ENCODE results near the gene TUBGCP6.

Gene TUBGCP6

DNA sequence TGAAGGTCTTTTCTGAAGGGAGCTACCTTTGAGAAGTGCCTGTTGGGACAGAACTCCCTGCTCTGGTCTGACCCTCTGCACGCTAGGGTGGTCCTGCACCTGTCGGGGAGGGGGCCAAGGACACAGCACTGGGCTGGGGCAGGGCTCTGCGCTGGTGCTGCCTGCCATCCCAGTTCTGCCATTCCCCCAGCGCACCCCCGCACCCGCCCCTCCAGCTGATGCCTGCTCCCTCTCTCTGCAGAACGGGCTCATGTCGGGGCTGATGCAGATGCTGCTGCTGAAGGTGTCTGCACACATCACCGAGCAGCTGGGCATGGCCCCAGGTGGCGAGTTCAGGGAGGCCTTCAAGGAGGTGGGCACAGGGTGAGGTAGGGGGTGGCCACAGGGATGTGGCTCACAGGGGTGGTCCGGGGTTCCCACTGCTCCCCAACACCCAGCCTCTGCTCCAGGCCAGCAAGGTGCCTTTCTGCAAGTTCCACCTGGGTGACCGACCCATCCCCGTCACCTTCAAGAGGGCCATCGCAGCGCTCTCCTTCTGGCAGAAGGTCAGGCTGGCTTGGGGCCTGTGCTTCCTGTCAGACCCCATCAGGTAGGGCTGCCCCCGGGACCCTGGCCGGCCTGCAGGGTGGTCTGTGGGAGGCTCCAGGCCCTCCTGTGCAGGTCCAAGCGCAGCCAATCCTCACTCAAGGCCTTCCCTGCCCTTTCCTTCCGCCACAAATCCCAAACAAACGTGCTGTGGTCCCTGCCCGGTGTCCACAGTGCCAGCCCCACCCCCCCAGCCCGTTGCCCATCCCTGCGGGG is 47.6 kb downstream of the TUBGCP6 start:
- H3K4me1 Mint-ChIP-seq (ENCODE audit: low read depth) = peaks cover 40% of the 10 kb centered on the region
- no peaks in the 10 kb centered on the region for H3K9me3 Mint-ChIP-seq
- peaks cover 79% of the 10 kb centered on the region for H3K36me3 Mint-ChIP-seq (ENCODE audit: low read depth)

DNA sequence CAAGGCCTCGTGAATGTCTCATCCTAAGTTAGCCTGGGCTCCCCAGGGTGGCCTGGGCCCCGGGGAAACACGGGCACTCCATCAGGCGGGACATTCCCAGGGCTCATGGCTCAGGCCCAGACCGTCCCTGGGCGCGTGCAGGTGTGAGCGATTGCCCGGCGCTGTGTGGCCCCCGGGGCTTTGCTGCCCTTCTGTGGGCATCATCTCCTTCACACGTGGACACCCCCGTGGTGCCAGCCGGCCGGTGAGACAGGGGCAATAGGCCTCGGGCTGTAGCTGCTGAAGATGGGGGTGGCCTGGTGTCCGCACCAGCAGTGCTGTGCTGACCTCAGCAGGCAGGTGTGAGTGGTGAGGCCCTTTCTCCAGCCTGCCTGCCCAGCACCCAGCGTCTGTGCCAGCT is 48.6 kb downstream of the TUBGCP6 start:
- Mint-ChIP-seq H3K27ac (peak overlapping the region; percentile 22), H3K27me3 (no peaks in the 10 kb centered on the region)

More for the DNA sequence above, 47.6 kb downstream of the TUBGCP6 start:
- Mint-ChIP-seq H3K27me3 (no peaks in the 10 kb centered on the region), H3K4me3 (no peak overlapping the region), H3K27ac (no peak overlapping the region)
- intact Hi-C loops (cut with micrococcal nuclease) = no loop called here

DNA sequence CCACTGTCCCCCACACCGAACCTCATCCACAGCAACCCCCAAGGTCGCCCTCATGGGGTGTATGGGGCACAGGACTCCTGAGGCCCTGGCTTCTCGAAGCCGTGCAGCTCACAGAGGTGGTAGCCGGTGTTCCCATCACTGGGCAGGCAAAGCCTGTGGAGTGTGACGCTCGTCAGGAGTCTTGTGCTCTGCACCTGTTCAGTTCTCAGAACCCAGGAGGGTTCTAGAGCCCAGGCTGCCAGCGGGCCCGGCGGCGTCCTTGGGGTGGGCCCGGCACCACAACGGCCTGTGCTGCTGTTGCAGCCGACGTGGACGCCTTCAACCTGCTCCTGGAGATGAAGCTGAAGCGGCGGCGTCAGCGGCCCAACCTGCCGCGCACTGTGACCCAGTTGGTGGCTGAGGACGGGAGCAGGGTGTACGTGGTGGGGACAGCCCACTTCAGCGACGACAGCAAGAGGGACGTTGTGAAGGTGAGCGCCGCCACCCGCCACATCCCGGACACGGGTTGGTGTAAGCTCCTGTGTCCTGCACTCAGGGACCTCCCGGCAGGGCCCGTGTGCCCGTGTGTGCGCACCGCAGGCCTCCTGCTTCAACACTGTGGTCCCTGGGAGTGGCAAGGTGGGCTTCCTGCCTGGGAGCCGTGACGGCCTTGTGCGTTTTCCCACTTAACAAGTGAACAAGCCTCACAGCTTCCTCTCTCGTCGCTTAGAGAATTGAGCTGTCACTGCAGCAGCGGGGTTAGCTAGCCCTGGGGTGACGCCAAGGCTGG is 50.6 kb downstream of the TUBGCP6 start:
- intact Hi-C loops (cut with micrococcal nuclease) = loop anchor here (5.0 kb wide), 1 partner anchor 47 kb away; no protein-coding TSS in a partner anchor
- peak overlapping the region; percentile 56 for H3K27ac Mint-ChIP-seq
- peaks cover 50% of the 10 kb centered on the region for H3K4me1 Mint-ChIP-seq (ENCODE audit: low read depth)
- H3K4me3 Mint-ChIP-seq = no peak overlapping the region
- H3K9me3 Mint-ChIP-seq = no peaks in the 10 kb centered on the region
- peaks cover 94% of the 10 kb centered on the region for H3K36me3 Mint-ChIP-seq (ENCODE audit: low read depth)
- H3K27me3 Mint-ChIP-seq = no peaks in the 10 kb centered on the region

More for the DNA sequence above, 48.6 kb downstream of the TUBGCP6 start:
- Mint-ChIP-seq H3K4me3 (no peak overlapping the region), H3K36me3 (ENCODE audit: low read depth) (peaks cover 88% of the 10 kb centered on the region), H3K4me1 (ENCODE audit: low read depth) (peaks cover 44% of the 10 kb centered on the region), H3K9me3 (no peaks in the 10 kb centered on the region)
- intact Hi-C loops (cut with micrococcal nuclease) = no loop called here

DNA sequence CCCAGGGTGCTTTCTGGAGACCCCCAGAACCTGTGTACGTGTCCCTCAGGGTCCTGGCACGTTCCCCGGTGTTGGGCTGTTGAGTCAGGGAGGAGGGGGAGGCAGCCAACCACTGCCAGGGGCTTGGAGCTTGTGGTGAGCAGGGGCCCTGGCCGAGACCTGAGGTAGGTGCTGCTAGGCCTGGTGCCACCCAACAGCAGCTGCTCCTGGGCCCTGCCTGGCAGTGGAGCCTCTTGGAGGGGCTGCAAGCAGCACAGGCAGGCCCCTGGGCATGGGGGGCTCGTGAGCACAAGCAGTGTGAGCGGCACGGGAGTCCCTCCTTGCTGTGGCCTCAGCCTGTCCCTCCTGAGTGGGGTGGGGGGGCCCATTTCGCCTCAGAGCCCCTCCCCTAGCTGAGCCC is 51.2 kb downstream of the TUBGCP6 start:
- H3K9me3 Mint-ChIP-seq = no peaks in the 10 kb centered on the region
- H3K4me3 Mint-ChIP-seq = no peak overlapping the region
- H3K36me3 Mint-ChIP-seq (ENCODE audit: low read depth) = peaks cover 94% of the 10 kb centered on the region
- intact Hi-C loops (cut with micrococcal nuclease) = loop anchor here (5.0 kb wide), 1 partner anchor 46 kb away; no protein-coding TSS in a partner anchor
- H3K27me3 Mint-ChIP-seq = no peaks in the 10 kb centered on the region
- H3K27ac Mint-ChIP-seq = peak overlapping the region; percentile 56
- peaks cover 55% of the 10 kb centered on the region for H3K4me1 Mint-ChIP-seq (ENCODE audit: low read depth)

DNA sequence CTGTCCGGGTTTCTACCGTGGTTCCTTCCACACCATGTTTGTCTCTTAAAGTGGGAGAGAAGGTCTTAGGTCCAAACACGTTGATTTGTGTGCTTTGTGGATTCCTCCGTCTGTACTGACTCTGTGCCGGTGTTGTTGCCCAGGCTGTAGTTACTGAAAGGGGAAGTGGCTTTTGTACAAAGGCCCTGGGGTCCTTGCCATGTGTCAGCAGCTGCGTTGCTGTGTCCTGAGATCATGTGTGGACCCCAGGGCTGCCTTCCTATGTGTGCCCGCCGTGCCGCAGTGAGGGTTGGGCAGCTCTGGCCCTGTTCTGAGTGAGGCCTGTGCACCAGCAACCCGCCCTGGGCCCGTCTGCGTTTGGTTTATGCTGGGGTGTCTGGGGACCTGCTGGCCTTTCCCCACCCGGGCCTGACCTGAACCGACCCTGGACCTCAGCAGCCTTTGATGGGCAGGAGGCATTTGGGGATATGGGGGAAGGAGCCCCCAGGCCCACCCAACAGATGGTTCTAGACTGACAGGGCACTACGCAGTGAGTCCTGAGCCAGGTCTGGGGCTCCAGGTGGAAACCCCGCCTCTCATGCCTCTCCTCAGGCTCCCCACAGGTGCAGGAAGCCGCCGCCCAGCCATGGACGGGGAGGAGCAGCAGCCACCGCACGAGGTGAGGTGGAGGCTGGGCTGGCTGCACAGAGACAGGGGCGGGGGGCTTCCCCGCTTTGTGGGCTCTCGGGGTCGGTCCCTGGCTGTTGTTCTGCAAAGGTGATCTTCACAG is 52.2 kb downstream of the TUBGCP6 start:
- peak overlapping the region; percentile 95 for H3K27ac Mint-ChIP-seq
- peaks cover 94% of the 10 kb centered on the region for H3K36me3 Mint-ChIP-seq (ENCODE audit: low read depth)
- H3K9me3 Mint-ChIP-seq = no peaks in the 10 kb centered on the region
- intact Hi-C loops (cut with micrococcal nuclease) = loop anchor here (5.0 kb wide), 1 partner anchor 45 kb away; no protein-coding TSS in a partner anchor
- peaks cover 65% of the 10 kb centered on the region for H3K4me1 Mint-ChIP-seq (ENCODE audit: low read depth)
- H3K27me3 Mint-ChIP-seq = no peaks in the 10 kb centered on the region
- peak overlapping the region; percentile 83 for H3K4me3 Mint-ChIP-seq

DNA sequence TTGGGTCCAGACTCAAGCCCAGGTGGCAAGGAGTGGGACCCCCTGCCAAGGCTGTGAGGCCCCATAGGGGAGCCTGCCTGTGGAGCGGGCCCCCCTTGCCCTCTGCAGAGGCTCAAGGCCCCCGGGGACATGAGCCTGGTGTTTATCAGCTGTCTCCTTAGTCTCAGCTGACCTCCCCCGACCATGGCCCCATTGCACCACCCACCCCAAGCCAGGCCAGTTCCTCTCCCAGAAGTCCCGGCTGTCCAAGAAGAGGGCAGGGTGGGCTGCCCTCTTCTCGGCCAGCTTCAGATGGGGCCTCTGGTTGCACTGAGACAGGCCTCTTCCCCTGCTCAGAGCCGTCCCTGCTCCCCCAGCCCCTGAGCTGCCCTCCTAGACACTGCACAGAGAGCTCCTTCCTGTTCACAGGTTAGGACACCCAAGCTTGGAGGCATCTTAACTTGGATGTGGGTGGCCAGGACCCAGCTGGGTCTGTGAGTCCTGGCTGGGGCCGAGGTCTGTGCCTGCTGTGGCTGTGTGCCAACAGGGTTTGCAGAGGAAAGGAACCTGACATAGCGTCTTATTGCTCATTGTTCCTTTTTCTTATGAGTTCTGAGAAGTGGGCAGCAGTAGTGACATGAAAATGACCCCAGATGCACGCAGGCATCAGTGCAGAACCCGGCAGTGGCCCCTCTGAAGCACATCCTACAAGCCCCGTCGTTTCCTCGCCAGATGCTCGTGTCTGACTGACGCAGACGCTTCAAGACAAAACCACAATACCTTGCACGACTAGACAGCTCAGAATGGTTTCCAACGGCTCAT is 53.7 kb downstream of the TUBGCP6 start:
- intact Hi-C loops (cut with micrococcal nuclease) = loop anchor here (5.0 kb wide), 1 partner anchor 44 kb away; no protein-coding TSS in a partner anchor
- peaks cover 89% of the 10 kb centered on the region for H3K36me3 Mint-ChIP-seq (ENCODE audit: low read depth)
- H3K4me1 Mint-ChIP-seq (ENCODE audit: low read depth) = peaks cover 76% of the 10 kb centered on the region
- peak overlapping the region; percentile 83 for H3K4me3 Mint-ChIP-seq
- no peaks in the 10 kb centered on the region for H3K27me3 Mint-ChIP-seq
- no peaks in the 10 kb centered on the region for H3K9me3 Mint-ChIP-seq
- H3K27ac Mint-ChIP-seq = peak overlapping the region; percentile 95

DNA sequence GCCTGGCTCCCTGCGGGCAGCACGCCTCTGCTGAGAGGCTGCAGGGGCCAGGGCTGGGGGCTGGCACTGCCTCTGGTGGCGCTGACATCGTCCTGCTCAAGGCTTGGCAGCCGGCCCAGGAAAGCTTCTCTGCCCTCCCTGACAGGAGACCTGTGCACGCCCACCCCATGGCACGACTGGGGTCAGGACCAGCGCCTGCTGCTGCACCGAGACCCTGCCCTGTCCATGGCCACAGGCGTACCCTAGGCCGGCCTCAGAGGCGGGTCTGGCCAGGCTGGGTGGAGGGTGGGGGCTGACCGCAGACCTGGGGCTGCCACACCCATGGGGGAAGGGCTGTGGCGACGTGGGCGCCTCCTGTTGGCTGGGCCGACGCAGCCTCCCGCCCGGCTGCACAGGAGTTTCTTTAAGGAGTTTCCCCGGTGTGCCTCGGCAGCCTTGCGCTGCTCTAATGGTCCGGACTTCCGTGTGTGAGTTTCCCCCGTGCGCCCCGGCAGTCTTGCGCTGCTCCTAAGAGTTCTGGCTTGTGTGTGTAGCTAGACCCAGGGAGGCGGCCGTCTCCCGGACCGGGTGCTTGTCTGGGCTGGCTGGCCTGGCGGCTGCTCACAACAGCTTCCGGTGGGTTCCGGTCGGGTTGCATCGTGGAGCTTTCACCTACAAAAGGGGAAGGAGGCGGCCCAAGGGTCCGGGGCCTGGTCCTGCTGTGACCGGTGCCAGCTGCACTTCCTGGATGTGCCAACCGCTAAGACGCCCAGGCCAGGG is 54.5 kb downstream of the TUBGCP6 start:
- peaks cover 81% of the 10 kb centered on the region for H3K36me3 Mint-ChIP-seq (ENCODE audit: low read depth)
- no peaks in the 10 kb centered on the region for H3K9me3 Mint-ChIP-seq
- intact Hi-C loops (cut with micrococcal nuclease) = loop anchor here (5.0 kb wide), 1 partner anchor 43 kb away; no protein-coding TSS in a partner anchor
- peak overlapping the region; percentile 95 for H3K27ac Mint-ChIP-seq
- H3K27me3 Mint-ChIP-seq = no peaks in the 10 kb centered on the region
- peaks cover 76% of the 10 kb centered on the region for H3K4me1 Mint-ChIP-seq (ENCODE audit: low read depth)
- H3K4me3 Mint-ChIP-seq = peak overlapping the region; percentile 83

DNA sequence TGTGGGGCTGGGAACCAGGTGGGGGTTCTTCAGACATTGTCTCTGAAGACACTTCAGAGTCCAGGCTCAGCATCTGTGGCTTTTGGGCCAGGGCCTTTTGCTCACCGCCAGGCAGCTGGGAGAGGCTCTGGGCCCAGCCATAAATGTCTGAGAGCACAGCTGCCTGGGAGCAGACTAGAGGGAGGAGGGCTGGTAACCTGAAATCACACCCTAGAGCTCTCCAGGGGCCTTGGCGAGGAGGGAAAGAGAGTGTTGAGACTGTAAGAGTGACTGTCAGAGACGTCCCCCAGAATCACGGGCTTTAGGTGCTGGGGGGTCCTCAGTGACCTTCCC is 55.0 kb downstream of the TUBGCP6 start:
- H3K27me3 Mint-ChIP-seq = no peaks in the 10 kb centered on the region
- H3K4me1 Mint-ChIP-seq (ENCODE audit: low read depth) = peaks cover 71% of the 10 kb centered on the region
- peak overlapping the region; percentile 83 for H3K4me3 Mint-ChIP-seq
- intact Hi-C loops (cut with micrococcal nuclease) = loop anchor here (5.0 kb wide), 1 partner anchor 43 kb away; no protein-coding TSS in a partner anchor
- no peaks in the 10 kb centered on the region for H3K9me3 Mint-ChIP-seq
- H3K27ac Mint-ChIP-seq = peak overlapping the region; percentile 95
- peaks cover 75% of the 10 kb centered on the region for H3K36me3 Mint-ChIP-seq (ENCODE audit: low read depth)

DNA sequence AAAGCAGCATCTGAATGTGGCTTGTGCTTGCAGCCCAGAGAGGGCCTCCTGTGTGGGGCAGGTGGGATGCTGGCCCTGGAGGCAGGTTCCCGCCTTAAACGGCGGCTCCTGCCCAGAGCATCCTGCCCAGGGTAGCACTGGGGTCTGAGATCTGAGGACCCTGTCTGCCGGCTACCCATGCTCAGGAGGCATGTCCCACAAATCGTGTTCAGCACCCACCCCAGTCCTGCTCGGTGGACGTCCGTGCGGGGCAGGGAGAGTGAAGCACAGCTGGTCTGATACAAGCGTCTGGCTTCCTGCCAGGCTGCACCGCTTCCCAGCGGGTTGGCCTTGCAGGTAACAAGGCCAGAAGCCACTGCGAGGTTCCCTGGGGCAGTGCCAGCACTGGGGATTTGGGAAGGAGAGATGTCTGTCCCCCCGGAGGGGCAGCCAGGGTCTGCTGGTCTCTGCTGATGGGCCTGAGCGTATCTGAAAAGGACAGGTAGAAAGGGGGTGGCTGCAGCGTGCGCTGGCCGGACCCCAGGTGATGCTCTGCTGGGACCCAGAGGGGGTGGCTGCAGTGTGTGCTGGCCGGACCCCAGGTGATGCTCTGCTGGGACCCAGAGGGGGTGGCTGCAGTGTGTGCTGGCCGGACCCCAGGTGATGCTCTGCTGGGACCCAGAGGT is 55.5 kb downstream of the TUBGCP6 start:
- peaks cover 72% of the 10 kb centered on the region for H3K4me1 Mint-ChIP-seq (ENCODE audit: low read depth)
- intact Hi-C loops (cut with micrococcal nuclease) = no loop called here
- peaks cover 70% of the 10 kb centered on the region for H3K36me3 Mint-ChIP-seq (ENCODE audit: low read depth)
- H3K9me3 Mint-ChIP-seq = no peaks in the 10 kb centered on the region
- no peaks in the 10 kb centered on the region for H3K27me3 Mint-ChIP-seq
- peak overlapping the region; percentile 57 for H3K4me3 Mint-ChIP-seq
- H3K27ac Mint-ChIP-seq = peak overlapping the region; percentile 95

DNA sequence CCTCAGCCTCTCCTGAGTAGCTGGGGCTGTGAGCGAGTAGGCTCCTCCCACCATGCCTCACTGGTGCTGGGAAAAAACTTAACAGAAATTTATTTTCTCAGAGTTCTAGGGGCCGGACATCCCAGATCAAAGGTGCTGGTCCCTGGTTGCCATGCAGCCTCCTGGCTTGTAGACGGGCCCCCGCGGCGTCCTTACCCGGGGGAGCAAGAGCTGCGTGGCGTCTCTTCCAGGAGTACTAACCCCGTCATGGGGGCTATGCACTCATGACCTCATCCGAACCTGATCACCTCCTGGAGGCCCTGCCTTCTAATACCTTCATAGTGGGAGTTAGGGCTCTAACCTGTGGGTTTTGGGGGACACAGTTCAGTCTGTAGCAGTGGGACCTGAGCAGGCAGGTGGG is 56.5 kb downstream of the TUBGCP6 start:
- Mint-ChIP-seq H3K27ac (no peak overlapping the region), H3K4me3 (no peak overlapping the region), H3K27me3 (no peaks in the 10 kb centered on the region), H3K36me3 (ENCODE audit: low read depth) (peaks cover 61% of the 10 kb centered on the region), H3K9me3 (no peaks in the 10 kb centered on the region), H3K4me1 (ENCODE audit: low read depth) (peaks cover 75% of the 10 kb centered on the region)
- intact Hi-C loops (cut with micrococcal nuclease) = no loop called here

DNA sequence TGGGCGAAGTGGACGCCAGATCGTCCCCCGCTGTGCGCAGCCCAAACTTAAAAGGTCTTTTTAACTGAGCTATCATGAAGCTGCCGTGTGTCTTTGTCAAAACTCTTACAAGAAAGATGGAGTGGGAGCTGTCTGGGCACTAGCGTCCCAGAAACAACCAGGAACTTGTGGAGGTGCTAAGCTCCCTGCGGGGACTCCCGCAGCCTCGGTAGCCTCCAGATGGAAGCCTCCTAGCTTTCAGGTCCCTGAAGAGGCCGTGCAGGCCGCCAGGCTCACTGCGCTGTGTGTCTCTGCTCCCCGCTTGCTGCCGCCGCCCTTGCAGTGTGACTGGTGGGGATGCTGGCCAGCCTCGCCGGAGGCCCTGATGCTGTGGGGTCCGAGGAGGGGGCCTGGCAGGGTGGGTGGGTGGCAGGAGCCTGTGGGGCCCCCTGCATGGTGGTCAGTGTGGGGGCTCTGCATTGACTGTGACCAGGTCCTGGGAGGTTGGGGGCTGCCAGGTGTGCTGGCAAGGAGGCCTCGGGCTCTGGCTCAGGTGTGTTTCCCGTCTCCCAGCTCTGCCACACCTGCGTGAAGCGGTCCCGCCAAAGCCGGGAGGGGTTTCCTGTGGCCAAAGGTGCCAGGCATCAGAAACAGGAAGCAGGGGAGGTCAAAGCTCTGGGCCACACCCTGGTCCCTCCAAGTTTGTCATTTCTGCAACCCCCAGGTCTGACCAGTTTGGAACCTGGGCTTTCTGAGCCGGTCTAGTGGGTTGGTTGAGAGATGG is 57.9 kb downstream of the TUBGCP6 start:
- H3K27me3 Mint-ChIP-seq = no peaks in the 10 kb centered on the region
- intact Hi-C loops (cut with micrococcal nuclease) = no loop called here
- peak overlapping the region; percentile 84 for H3K4me3 Mint-ChIP-seq
- peaks cover 68% of the 10 kb centered on the region for H3K4me1 Mint-ChIP-seq (ENCODE audit: low read depth)
- peaks cover 47% of the 10 kb centered on the region for H3K36me3 Mint-ChIP-seq (ENCODE audit: low read depth)
- H3K27ac Mint-ChIP-seq = peak overlapping the region; percentile 76
- H3K9me3 Mint-ChIP-seq = no peaks in the 10 kb centered on the region
